ENCODE measurements around the gene GMNC.

The GMNC gene

GRCh38 chr3:190865828-190866227, 3.3 kb upstream of the GMNC start:
- TF ChIP-seq CTCF (IDR thresholded peaks at IDR 0.05; ENCODE audit: low read depth, low read length, missing control alignments): no peak

GRCh38 chr3:190865419-190865818, 2.9 kb upstream of the GMNC start:
- no peak for DNase-seq (ENCODE audit: extremely low read depth, low read depth)
- no peak overlapping the region for H3K4me3 ChIP-seq (replicated peaks; ENCODE audit: low read depth, low read length)
- no peak for TF ChIP-seq CTCF (IDR thresholded peaks at IDR 0.05; ENCODE audit: low read depth, low read length, missing control alignments)

More at GRCh38 chr3:190865828-190866227, 3.3 kb upstream of the GMNC start:
- H3K4me3 ChIP-seq (replicated peaks; ENCODE audit: low read depth, low read length): no peak overlapping the region
- no peak for DNase-seq (ENCODE audit: extremely low read depth, low read depth)

- no peak for DNase-seq (ENCODE audit: extremely low read depth, low read depth)
- no peak overlapping the region for H3K4me3 ChIP-seq (replicated peaks; ENCODE audit: low read depth, low read length)
- TF ChIP-seq CTCF (IDR thresholded peaks at IDR 0.05; ENCODE audit: low read depth, low read length, missing control alignments): no peak
These were observed 1.5 kb upstream of the GMNC start for GRCh38 chr3:190864002-190864401.

GRCh38 chr3:190863119-190863465, 598 bp upstream of the GMNC start:
- no peak for TF ChIP-seq CTCF (IDR thresholded peaks at IDR 0.05; ENCODE audit: low read depth, low read length, missing control alignments)
- no peak for DNase-seq (ENCODE audit: extremely low read depth, low read depth)
- H3K4me3 ChIP-seq (replicated peaks; ENCODE audit: low read depth, low read length): peak overlapping the region; percentile 37

GRCh38 chr3:190860521-190860920, 2.0 kb downstream of the GMNC start:
- H3K4me3 ChIP-seq (replicated peaks; ENCODE audit: low read depth, low read length): no peak overlapping the region
- no peak for DNase-seq (ENCODE audit: extremely low read depth, low read depth)
- TF ChIP-seq CTCF (IDR thresholded peaks at IDR 0.05; ENCODE audit: low read depth, low read length, missing control alignments): no peak

GRCh38 chr3:190855151-190855550, 7.3 kb downstream of the GMNC start:
- TF ChIP-seq CTCF (IDR thresholded peaks at IDR 0.05; ENCODE audit: low read depth, low read length, missing control alignments): no peak
- DNase-seq (ENCODE audit: extremely low read depth, low read depth): no peak
- no peak overlapping the region for H3K4me3 ChIP-seq (replicated peaks; ENCODE audit: low read depth, low read length)

- TF ChIP-seq CTCF (IDR thresholded peaks at IDR 0.05; ENCODE audit: low read depth, low read length, missing control alignments): no peak
- H3K4me3 ChIP-seq (replicated peaks; ENCODE audit: low read depth, low read length): no peak overlapping the region
- no peak for DNase-seq (ENCODE audit: extremely low read depth, low read depth)
These were observed 8.4 kb downstream of the GMNC start for GRCh38 chr3:190854062-190854461.

All from HFF-Myc (cell line).